Smooth muscle cell (in vitro differentiated cells): ENCODE results near the gene CDH4. TPM values are rescaled to one million over a fixed set of nuclear protein-coding genes. Genes with fewer than 3 reads are reported as not detected.

ENCODE experiments used
- DNase-seq: peaks from one replicate; lab custom pipeline; 2025; ENCODE audit not compliant: unreplicated experiment; lab: John Stamatoyannopoulos, UW
- H2AFZ ChIP-seq: fragments of 200-600 bp; sonication (generic); 2 replicates; pipeline ENCODE4 v1.6.0; 2016; ENCODE audit warnings: antibody characterized with exemption, low read depth, mild to moderate bottlenecking
- H3F3A ChIP-seq: fragments of 200-600 bp; sonication (generic); 2 replicates; pipeline ENCODE4 v1.6.0; 2017; ENCODE audit warnings: antibody characterized with exemption, low read depth
- H3K27ac ChIP-seq: fragments of 200-600 bp; sonication (generic); 2 replicates; pipeline ENCODE4 v1.5.1; 2016; ENCODE audit warnings: low read depth, mild to moderate bottlenecking
- H3K27me3 ChIP-seq: fragments of 200-600 bp; sonication (generic); 2 replicates; pipeline ENCODE4 v1.6.1; 2016; ENCODE audit warnings: low read depth, mild to moderate bottlenecking
- H3K36me3 ChIP-seq: fragments of 200-600 bp; sonication (generic); 2 replicates; pipeline ENCODE4 v1.5.1; 2016; ENCODE audit warnings: low read depth
- H3K4me1 ChIP-seq: fragments of 200-600 bp; sonication (generic); 2 replicates; pipeline ENCODE4 v1.5.1; 2016; ENCODE audit warnings: low read depth
- H3K4me2 ChIP-seq: fragments of 200-600 bp; sonication (generic); 2 replicates; pipeline ENCODE4 v1.6.0; 2016; ENCODE audit warnings: mild to moderate bottlenecking
- H3K4me3 ChIP-seq: fragments of 200-600 bp; sonication (generic); 2 replicates; pipeline ENCODE4 v1.5.1; 2016; ENCODE audit warnings: mild to moderate bottlenecking
- H3K79me2 ChIP-seq: fragments of 200-600 bp; sonication (generic); 2 replicates; pipeline ENCODE4 v1.6.0; 2016; ENCODE audit warnings: low read depth, mild to moderate bottlenecking
- H3K9ac ChIP-seq: fragments of 200-600 bp; sonication (generic); 2 replicates; pipeline ENCODE4 v1.6.0; 2016; ENCODE audit warnings: low read depth
- H3K9me3 ChIP-seq: fragments of 200-600 bp; sonication (generic); replicated peaks from 2 replicates; pipeline ENCODE4 v1.5.1; 2016; ENCODE audit warnings: low read depth
- H4K20me1 ChIP-seq: fragments of 200-600 bp; sonication (generic); 2 replicates; pipeline ENCODE4 v1.6.0; 2016; ENCODE audit warnings: low read depth
- WGBS: methylation state at CpG from one replicate; pipeline ENCODE4 v1.1.7; 2016; ENCODE audit warnings: low lambda C conversion rate; 5-methylcytosine and 5-hydroxymethylcytosine counted together
- polyA plus RNA-seq: library from polyadenylated mRNA; unstranded; fragments of >200 nt; fragmentation: Nextera tagmentation; extraction: Ambion mirVana; gene quantifications from 2 replicates; pipeline ENCODE4 v1.2.1, GENCODE V29; 2016
- total RNA-seq: library from RNA; depleted of rRNA; stranded (reverse); fragments of >200 nt; gene quantifications from 2 replicates; pipeline ENCODE4 v1.2.3, GENCODE V29; 2014
- TF ChIP-seq, protein P1 (sequence below): fragments of 200-600 bp; sonication (generic); IDR thresholded peaks from 2 replicates; pipeline ENCODE4 v1.5.1; 2017; ENCODE audit warnings: borderline replicate concordance, mild to moderate bottlenecking, antibody characterized with exemption; ENCODE audit not compliant: insufficient read depth, poor library complexity, severe bottlenecking

CDH4 gene
- total and polyA plus RNA-seq, 2 experiments from 2014 or later, result 0.03 to 0.04 TPM

DNA sequence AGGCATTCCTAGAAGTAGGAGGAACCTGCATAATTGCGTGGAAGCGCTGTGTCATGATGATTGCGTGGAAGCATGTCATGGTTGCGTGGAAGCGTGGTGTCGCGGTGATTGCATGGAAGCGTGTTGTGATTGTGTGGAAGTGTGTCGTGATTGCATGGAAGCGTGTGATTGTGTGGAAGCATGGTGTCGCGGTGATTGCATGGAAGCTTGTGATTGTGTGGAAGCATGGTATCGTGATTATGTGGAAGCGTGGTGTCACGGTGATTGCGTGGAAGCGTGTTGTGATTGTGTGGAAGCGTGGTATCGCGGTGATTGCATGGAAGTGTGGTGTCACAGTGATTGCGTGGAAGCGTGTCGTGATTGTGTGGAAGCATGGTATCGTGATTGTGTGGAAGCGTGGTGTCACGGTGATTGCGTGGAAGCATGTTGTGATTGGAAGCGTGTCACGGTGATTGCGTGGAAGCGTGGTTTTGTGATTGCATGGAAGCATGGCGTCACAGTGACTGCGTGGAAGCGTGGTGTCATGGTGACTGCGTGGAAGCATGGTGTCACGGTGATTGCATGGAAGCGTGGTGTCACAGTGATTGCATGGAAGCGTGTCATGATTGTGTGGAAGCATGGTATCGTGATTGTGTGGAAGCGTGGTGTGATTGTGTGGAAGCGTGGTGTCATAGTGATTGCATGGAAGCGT is 667.8 kb downstream of the CDH4 start:
- Histone ChIP-seq H3K4me1 (no peaks in the 10 kb centered on the region), H3K4me3 (no peak overlapping the region), H3K4me2 (no peak overlapping the region), H3K36me3 (no peaks in the 10 kb centered on the region), H4K20me1 (no peaks in the 10 kb centered on the region), H3K27me3 (no peaks in the 10 kb centered on the region), H3K79me2 (no peaks in the 10 kb centered on the region), H3K9me3 (no peaks in the 10 kb centered on the region), H2AFZ (no peak overlapping the region), H3F3A (no peaks in the 10 kb centered on the region), H3K27ac (no peak overlapping the region), H3K9ac (no peak overlapping the region)
- 86% methylated on average over 42 of the region's 42 CpGs for WGBS
- TF ChIP-seq, protein P1, sequence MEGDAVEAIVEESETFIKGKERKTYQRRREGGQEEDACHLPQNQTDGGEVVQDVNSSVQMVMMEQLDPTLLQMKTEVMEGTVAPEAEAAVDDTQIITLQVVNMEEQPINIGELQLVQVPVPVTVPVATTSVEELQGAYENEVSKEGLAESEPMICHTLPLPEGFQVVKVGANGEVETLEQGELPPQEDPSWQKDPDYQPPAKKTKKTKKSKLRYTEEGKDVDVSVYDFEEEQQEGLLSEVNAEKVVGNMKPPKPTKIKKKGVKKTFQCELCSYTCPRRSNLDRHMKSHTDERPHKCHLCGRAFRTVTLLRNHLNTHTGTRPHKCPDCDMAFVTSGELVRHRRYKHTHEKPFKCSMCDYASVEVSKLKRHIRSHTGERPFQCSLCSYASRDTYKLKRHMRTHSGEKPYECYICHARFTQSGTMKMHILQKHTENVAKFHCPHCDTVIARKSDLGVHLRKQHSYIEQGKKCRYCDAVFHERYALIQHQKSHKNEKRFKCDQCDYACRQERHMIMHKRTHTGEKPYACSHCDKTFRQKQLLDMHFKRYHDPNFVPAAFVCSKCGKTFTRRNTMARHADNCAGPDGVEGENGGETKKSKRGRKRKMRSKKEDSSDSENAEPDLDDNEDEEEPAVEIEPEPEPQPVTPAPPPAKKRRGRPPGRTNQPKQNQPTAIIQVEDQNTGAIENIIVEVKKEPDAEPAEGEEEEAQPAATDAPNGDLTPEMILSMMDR, result no peak
- no peak for DNase-seq

DNA sequence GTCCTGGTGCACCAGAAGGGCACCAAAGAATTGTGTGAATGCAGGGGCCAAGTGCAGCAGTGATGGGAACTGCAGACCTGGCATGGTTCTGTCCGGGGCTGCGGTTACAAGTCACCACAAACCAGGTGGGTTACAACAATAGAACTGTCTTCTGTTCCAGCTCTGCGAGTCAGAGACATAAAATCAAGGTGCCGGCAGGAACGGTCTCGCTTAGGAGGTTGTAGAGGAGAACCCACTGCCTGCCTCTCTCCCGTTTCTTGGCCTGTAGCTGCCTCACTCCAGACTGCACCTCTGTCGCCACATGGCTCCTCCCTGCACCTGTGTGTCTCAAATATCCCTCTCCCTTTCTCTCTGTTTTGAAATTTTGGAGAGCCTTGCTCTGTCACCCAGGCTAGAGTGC is 670.4 kb downstream of the CDH4 start:
- Histone ChIP-seq H3K27me3 (no peaks in the 10 kb centered on the region), H3K4me1 (no peaks in the 10 kb centered on the region), H3K9me3 (no peaks in the 10 kb centered on the region), H4K20me1 (no peaks in the 10 kb centered on the region), H2AFZ (no peak overlapping the region), H3F3A (no peaks in the 10 kb centered on the region), H3K4me2 (no peak overlapping the region), H3K4me3 (no peak overlapping the region), H3K36me3 (no peaks in the 10 kb centered on the region), H3K27ac (no peak overlapping the region), H3K9ac (no peak overlapping the region), H3K79me2 (no peaks in the 10 kb centered on the region)
- no peak for DNase-seq
- TF ChIP-seq, protein P1, result no peak
- WGBS, result 87% methylated on average over 8 of the region's 8 CpGs

GRCh38 chr20:61922936-61923335 is 670.9 kb downstream of the CDH4 start:
- H2AFZ ChIP-seq, result no peak overlapping the region
- WGBS, result 89% methylated on average over 8 of the region's 8 CpGs
- H3K4me1 ChIP-seq, result no peaks in the 10 kb centered on the region
- H3K4me3 ChIP-seq, result no peak overlapping the region
- H3F3A ChIP-seq, result no peaks in the 10 kb centered on the region
- TF ChIP-seq, protein P1, result no peak
- no peak overlapping the region for H3K9ac ChIP-seq
- H3K9me3 ChIP-seq, result no peaks in the 10 kb centered on the region
- no peaks in the 10 kb centered on the region for H3K36me3 ChIP-seq
- H3K79me2 ChIP-seq, result no peaks in the 10 kb centered on the region
- H4K20me1 ChIP-seq, result no peaks in the 10 kb centered on the region
- H3K27me3 ChIP-seq, result no peaks in the 10 kb centered on the region
- H3K4me2 ChIP-seq, result no peak overlapping the region
- no peak overlapping the region for H3K27ac ChIP-seq
- DNase-seq, result no peak
